GM21825 (cell line): Measurements from ENCODE around the gene PRDM11.

Experiments
- ATAC-seq: cut with Tn5 transposase; IDR thresholded peaks from one replicate; pipeline ENCODE4 v1.9.1; 2021; ENCODE audit warnings: mild to moderate bottlenecking, moderate library complexity; ENCODE audit not compliant: unreplicated experiment

The PRDM11 gene

GRCh38 chr11:45209000-45209879 lies 62.8 kb downstream of the PRDM11 start:
- no peak for ATAC-seq

- no peak for ATAC-seq
These were observed 63.7 kb downstream of the PRDM11 start for GRCh38 chr11:45209891-45210699.

- no peak for ATAC-seq
These were observed 64.4 kb downstream of the PRDM11 start for GRCh38 chr11:45210846-45211245.

GRCh38 chr11:45211732-45212131 lies 65.3 kb downstream of the PRDM11 start:
- no peak for ATAC-seq

GRCh38 chr11:45212566-45213315 lies 66.3 kb downstream of the PRDM11 start:
- no peak for ATAC-seq

- ATAC-seq: no peak
These were observed 66.9 kb downstream of the PRDM11 start for GRCh38 chr11:45213316-45213665.

GRCh38 chr11:45213717-45214116 lies 67.3 kb downstream of the PRDM11 start:
- no peak for ATAC-seq

- no peak for ATAC-seq
These were observed 68.8 kb downstream of the PRDM11 start for GRCh38 chr11:45215098-45215865.

- ATAC-seq: no peak
These were observed 69.6 kb downstream of the PRDM11 start for GRCh38 chr11:45216031-45216430.

GRCh38 chr11:45216901-45217300 lies 70.5 kb downstream of the PRDM11 start:
- no peak for ATAC-seq

- ATAC-seq: no peak
These were observed 71.6 kb downstream of the PRDM11 start for GRCh38 chr11:45217991-45218390.

- ATAC-seq: no peak
These were observed 72.3 kb downstream of the PRDM11 start for GRCh38 chr11:45218705-45219104.

- no peak for ATAC-seq
These were observed 73.0 kb downstream of the PRDM11 start for GRCh38 chr11:45219411-45219810.

GRCh38 chr11:45223496-45223895 lies 77.1 kb downstream of the PRDM11 start:
- no peak for ATAC-seq

GRCh38 chr11:45224766-45225165 lies 78.3 kb downstream of the PRDM11 start:
- no peak for ATAC-seq

- no peak for ATAC-seq
These were observed 78.8 kb downstream of the PRDM11 start for GRCh38 chr11:45225277-45225676.

GRCh38 chr11:45225961-45226871 lies 79.8 kb downstream of the PRDM11 start:
- no peak for ATAC-seq

GRCh38 chr11:45226901-45227300 lies 80.5 kb downstream of the PRDM11 start:
- no peak for ATAC-seq

- ATAC-seq: no peak
These were observed 81.4 kb downstream of the PRDM11 start for GRCh38 chr11:45227836-45228235.
